Activated CD8-positive, alpha-beta memory T cell treated with anti-CD3 and anti-CD28 coated beads, Interleukin-2, amount 50 U/mL, for 4 hours (primary cell): ENCODE results near the gene SH3RF3.

Experiments used
- DNase-seq: peaks from one replicate; pipeline ENCODE4 v3.0.0-alpha.2; 2020

The SH3RF3 gene

DNA sequence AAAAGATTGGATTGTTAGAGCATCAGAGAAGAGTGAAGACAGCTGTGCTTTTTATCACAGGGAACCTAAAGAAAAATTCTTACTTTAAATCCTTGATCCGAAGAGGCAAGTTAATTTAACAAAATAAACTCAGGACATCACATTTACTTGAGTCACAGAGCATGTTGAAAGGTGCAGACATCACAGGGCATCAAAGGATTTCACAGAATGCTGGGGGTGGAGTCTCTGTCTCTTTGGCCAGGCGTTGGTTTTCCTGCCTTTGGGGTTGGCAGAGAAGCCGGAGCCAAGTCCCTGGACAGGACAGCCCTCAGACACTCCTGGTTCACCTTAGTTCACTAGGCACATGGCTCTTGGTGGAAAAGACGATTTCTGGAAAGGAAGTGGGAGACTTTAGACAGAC lies 56.3 kb downstream of the SH3RF3 start:
- DNase-seq, result no peak

DNA sequence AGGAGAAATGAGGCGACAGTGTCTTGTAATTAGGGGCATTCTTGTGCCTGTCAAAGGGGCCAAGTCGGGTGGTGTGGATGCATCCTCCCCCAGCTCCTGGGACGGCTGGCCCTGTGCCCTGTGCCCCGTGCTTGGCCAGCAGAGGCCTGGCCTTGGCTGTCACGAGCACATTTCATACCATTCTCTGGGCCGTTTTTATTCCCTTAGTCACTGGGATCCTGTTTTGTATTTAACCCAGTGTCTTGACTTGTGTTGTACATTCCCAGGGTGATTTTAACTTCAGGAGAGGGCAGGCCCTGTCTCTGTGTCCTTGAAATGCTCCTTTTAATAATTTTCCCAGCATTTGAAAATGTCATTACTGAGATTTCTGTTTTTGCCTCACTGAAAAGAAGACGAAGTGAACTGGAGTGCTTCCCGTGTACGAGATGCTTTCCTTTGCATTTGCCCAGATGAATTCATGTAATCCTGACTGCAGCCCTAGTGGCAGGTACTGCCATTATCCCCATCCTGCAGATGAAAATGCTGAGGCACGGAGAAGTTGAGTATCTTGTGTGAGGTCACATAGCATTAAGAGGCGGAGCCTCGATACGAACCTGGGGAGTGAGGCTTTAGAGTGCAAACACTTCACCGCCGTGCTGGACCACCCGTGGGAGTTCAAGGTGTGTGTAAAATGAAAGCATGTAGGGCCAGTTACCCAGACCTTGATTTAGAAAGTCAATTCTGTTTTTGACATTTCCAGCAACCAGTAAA lies 57.0 kb downstream of the SH3RF3 start:
- DNase-seq, result no peak

DNA sequence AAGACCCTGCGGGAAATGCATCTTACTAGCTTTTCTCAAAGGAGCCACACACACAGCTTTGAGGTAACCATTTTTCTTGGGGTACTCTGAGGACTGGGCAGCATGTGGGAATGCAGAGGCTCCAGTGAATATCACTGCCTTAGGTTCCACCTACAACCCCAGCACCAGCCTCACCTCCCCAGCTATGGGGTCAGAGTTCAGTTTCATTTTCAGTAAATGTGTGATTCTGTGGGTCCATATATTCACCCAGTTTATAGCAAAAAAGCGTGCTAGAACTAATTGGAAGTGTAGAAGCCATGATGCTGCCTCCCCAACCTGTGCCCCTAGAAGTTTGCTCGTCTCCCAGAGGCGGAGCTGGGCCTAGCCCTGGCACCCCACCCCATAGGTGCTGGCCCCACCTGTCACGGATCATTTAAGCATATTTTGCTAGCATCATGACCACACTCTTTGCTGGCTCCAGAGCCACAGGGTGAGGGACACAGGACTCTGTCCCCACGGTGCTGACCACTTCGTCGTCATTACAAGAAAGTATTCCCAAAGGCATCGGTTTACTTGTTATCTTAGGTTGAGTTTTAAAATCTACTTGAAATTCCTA lies 57.7 kb downstream of the SH3RF3 start:
- DNase-seq, result no peak

DNA sequence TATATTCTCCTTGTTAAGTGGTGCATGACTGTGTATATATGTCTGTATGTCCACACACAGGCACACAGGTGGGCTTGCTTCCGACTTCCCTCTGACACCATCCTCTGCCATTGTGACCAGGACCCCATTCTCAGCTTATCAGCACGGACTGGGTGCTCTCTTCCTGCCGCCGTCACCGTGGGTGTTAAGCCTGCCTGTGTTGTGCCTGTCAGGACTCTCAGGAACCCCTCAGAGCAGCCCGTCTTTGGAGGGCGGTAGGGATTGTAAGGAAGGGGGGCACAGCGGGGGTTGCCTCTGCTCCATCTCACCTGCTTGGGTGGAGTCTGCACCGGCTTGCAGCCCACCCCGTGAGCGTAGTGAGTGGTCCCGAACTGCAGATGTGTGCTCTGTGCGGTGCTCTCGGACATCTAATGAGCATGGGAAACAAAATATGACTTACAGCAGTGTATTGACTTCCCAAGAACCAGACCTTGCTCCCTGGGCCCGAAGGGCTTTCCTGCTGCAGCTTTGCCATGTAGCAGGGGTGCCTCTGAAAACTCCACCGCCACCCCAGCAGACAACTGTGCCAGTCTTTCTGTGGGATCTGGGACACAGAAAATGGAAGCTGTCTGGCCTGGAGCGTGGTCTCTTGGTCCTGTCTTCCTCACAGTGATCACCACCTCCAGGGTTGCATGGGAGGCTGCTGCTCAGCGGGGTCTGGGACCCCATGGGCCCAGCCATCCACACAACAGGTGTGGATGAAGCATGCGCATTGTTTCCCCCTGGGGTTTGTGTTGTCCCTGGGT lies 58.9 kb downstream of the SH3RF3 start:
- no peak for DNase-seq

DNA sequence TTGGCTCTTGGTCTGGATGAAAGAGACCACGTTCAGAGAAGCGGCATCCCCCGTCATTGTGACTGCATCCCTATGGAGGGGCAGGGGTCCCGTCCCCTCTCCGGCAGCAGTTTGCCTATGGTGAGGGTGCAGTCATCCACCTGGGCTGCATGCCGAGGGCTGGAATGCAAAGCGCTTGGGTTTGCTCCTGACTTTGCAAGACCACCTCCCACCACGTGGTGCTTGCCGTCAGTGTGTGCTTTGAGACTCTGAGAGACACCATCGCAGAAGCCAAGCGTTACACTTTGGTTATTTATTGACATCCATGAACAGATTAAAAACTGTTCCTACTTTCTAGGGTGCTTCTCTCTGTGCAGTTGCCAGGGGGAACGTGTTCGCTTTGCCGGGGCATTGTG lies 59.5 kb downstream of the SH3RF3 start:
- DNase-seq, result no peak

DNA sequence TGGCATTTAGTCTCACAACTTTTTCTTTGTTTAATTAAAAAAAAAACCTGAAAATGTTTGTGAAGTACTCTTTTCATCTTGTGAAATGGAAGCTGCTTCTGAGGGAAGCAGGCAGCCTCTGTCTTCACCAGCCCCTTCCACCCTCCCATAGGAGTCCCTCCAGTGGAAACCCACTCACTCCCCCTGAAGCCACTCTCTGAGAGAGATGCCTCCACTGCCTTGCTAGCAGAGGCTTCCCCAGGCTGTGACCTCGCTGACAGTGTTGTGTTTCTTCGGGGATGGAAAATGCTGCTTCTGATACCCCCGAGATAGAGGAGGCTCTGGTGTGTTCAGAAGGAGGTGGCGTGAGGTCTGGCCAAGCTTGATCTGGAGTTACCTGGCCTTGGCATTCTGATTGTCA lies 59.9 kb downstream of the SH3RF3 start:
- DNase-seq, result no peak

DNA sequence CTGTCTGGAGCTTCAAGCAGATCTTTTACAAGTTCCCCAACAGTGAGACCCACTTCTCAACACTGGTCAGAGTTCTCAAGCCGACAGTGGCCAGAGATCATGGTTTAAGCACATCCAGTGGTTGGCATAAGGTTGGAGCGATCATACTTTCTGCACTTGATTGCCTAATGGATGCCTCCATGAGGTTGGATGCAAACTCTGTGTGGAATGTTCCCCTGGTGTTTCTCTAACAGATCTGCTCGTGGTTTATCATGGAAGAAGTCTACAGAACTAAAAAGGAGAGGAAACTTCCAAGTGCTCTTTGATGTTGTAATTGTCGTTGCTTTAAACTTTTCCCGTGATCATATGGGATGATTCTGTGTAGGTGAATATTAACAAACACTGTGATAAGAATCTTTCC lies 60.7 kb downstream of the SH3RF3 start:
- no peak for DNase-seq

DNA sequence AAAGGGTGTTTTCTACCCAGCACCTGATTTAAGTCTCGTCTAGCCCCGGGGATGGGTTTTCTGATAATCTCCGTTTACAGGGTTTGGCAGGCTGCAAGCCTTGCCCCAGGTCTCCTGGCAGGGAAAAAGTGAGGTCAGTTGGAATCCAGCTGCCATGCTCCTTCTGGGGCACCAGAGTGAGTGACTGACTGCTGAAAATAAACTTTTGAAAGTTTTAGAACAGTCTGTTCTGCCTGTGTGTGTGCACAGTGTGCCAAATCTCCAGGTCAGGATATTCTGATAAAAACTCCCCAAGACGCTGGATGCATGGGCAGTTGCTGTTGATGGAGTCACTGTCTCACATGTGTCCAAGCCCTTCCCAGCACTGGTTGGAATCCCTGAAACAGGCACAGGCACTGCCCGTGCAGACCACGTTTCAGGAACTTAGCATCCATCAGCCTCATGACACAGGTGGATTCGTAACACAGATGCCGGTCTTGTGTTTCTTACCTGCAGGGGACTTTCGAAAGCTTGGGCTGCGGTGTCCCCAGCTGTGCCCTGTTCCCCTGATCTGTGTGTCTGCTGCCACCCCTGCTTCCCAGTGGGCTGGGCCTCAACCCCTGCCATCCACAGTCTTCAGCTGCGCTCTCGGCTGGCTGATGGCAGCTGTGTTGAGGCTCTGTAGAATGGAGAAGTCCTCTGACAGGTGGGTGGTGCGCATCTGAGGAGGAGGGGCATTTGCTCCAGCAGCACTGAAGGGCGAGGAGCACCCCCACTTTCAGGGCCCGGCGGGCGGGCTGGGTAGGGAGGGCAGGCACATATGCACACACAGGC lies 65.0 kb downstream of the SH3RF3 start:
- no peak for DNase-seq

DNA sequence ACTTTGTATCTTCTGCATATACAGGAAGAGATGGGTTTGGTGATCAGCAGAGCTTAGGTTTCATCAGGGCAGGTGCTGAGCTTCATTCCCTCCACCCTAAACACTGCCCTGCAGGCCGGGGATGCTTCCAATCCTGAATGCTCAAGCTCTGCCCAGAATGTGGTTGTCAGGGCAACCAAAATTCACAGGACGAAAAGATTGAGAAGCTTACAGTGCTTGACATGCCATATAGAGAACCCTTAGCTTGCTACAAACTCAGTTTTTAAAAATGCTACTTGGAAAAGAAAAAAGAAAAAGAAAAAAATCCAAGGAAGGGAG lies 65.6 kb downstream of the SH3RF3 start:
- DNase-seq, result no peak

DNA sequence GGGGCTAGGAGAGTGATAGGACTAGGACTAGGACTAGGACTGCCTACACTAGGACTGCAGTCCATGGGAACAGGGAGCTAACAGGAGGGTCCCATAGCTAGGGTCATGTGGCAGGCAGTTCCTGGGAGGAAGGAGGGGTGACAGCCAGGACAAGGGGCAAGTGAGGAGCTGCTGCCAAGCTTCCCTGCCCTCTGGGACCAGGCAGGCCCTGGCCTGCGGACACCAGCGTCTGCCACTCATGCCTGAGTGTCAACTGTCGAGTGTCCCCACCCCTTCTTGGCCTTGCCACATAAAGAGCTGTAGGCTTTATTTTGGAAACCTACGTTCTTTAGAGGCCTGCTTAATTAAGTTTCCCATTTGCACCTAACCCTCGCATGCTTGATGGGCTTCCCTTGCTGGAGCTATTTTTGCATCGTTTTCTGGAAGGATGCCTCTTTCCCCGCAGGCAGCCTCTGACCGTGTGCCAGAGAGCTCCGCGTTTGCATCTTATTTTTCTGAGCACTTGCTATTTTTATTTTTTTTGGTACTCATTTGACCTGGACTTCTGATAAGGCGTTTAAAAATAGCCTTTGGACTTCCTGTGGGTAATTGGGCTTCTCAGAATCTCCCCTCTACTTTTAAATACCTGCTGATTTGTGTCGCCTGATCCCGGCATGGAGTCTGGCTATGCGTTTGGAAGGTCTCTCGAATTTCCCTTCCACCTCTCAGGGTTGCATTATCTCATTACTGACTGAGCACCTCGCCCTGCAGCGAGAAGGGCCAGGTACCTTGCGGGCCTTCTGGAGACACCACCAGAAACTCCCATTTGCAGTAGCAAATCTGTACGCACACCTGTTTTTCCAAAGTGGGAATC lies 66.4 kb downstream of the SH3RF3 start:
- DNase-seq, result no peak

DNA sequence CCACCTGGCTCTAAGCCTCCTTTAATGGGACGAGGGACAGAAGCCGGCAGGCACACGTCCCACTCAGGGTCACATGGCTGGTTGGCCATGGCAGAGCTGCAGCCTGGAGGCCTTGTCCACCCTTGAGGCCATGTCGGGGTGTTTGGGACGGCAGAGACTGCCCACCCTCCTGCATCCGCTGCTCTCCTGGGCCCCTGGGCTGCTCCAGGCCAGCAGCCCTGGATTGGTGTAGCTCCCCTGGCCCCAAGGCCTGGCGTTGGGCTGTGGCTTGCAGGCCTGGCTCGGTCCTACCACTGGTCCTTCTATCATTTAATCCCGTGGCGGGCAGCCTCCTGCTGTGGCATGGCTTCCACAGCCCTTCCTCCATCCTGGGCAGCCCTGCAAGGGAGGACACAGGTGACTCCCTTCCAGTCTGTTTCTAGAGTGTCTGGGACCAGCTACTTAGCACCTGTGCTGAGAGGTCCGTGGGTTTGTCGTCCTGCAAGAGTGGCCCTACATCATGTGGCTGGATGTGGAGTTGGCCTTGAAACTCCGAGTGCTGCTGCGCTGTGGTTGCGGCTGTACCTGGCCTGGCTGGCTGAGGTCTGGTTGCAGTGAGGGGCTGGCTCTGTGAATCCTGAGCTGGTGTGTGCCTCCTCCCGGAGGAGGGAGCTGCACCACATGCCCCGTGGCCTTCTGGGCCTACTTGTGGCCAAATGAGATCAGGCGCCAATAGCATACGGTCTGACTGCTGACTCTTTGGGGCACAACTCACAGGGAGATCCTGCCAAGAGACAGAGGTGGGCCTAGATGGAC lies 67.3 kb downstream of the SH3RF3 start:
- DNase-seq, result no peak

DNA sequence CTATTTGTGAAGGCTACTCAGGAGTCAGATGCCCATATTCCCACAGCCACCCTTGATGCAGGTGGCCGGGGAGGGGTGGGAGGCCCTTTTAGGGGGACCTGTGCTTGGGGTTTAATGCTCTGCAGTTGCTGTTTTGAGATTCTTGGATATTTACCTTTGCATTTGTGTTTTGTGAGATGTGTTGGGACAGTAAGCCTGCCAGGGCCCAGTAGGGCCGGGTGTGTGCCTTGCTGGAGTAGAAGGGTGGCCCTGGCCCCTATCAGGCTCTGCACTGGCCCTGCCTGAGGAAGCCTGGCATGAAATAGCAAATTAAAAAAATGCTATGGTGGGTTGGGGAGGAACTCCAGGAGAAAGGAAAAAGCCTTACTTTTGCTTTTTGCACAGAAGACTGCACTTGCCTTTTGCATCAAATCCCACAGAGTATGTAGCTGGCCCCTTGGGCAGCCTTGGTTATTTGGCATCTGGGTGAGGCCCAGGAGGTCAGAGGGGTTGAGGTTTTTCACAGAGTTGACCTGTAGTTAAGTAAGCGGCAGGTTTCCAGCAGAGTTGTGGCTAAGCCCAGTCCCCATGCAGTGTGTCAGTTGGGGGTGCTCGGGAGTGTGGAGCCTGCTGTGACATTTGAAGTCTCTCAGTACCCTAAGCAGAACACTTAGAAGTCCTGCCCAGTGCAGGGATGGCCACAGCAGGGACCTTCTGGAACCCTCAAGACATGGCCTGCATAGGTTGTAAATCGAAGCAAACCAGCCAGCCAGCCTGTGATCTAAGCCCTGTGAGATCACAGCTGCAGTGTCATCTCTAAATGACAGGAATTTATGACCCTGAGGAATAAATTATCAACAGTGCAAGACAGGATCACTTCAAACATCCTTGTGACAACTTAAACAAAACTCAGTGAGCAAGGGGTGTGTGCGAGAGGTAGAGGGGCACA lies 68.8 kb downstream of the SH3RF3 start:
- no peak for DNase-seq

DNA sequence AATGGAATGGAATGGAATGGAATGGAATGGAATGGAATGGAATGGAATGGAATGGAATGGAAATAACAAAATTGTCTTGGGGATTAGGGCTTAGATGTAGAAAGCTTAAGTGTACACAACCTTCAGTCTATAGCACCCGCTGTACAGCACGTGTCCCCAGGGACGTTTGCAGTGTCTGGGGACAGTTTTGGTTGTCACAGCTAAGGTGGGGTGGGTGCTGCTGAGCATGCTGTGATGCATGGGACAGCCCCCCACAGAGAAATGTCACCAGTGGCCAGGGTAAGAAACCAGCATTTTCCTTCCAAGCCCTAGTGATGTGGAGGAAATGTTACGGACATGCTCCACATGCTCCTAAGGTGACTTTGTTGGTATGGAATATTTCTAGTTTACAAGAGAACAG lies 70.8 kb downstream of the SH3RF3 start:
- DNase-seq, result no peak

DNA sequence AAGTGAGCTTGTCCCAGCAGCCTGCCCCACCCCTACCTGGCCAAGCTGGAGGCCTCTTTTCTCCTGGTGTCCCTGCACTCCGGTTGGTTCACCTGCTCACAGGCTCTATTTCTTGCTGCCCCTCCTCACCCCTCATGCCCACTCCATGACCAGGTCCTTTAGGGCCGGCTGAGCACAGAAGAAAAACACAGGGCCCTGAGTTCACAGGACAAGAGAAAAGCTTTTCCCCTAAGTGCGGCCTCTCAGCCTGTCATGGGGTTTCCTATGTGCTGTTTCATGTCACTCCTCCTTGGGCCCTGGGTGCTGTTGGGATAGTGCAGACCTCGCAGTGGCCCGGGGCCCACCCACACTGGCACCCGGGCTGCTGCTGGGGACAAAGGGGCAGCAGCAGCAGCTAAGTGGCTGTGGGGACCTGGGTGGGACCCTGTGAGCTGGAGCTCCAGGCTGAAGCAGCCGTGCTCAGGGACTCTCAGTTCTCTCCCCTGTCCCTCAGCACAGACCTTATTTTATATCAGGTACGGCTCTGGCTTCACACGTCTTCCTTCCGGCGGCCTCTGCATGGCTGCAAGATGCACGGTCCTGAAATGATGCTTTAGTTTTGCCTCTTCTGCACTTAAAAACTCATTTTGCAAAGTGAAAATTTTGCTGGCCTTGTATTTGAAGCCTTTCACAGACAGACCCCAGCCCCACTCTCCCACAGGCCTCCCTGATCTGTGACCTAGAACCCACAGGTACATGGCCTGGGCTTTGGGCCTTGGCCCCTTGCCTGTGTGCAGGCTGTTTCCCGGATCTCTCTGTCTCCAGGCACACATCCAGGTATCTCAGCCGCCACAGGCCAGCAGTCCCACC lies 71.8 kb downstream of the SH3RF3 start:
- DNase-seq, result no peak

DNA sequence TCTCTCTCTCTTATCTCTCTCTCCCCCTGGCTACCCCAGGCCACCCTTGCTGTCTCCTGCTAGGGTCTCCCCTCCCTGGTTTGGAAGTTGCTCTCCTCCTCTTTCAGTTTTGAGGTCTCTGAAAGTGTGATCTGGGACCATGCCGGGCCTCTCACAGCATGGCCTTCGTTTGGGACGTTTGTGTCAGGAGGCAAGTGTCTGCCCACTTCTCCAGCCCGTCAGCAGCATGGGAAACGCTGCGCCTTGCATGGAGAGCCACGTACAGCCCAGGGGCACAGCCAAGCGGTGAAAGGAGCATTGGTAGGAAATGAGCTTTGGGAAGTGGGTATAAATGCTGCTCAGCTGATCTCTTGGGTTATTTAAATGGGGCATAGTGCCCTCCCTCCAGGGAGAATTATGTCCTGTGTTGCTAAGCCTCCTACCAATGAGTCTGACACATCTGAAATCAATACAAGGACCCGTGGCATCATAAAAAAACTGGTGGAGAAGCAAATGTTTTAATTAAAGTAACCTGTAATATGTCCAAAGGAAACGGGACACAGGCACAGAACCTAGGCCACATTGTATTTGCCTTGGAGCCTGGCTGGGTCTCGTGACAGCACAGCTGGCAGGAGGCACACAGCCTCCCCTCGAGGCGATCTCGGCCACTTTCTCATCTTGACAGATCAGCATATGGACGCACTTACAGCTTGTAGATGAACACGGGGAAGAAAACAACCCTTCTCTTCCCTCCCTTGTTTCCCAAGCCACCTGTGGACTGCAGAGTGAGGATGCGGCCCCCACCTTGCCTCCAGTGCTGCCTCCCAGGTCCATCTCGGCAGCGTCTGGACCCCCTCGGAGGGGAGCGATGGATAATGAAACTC lies 72.7 kb downstream of the SH3RF3 start:
- DNase-seq, result no peak

DNA sequence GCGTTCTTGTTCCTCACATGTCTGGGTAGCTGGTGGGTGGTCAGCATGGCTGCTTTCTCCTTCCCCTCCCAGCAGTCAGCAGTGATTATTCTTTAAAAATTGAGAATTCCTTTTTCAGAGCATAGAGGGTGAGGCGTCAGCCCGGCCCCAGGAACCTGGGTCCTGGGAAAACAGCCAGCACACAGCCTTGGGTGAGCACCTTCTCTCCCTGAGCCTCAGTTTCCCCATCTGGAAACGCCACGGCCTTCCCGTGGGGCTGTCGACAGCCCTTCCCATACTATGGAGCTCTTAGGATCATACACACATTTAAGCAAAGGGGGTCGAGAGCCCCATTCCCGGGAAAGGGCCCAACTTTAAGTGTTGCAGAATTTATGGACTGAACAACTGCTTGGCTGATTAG lies 73.5 kb downstream of the SH3RF3 start:
- no peak for DNase-seq

DNA sequence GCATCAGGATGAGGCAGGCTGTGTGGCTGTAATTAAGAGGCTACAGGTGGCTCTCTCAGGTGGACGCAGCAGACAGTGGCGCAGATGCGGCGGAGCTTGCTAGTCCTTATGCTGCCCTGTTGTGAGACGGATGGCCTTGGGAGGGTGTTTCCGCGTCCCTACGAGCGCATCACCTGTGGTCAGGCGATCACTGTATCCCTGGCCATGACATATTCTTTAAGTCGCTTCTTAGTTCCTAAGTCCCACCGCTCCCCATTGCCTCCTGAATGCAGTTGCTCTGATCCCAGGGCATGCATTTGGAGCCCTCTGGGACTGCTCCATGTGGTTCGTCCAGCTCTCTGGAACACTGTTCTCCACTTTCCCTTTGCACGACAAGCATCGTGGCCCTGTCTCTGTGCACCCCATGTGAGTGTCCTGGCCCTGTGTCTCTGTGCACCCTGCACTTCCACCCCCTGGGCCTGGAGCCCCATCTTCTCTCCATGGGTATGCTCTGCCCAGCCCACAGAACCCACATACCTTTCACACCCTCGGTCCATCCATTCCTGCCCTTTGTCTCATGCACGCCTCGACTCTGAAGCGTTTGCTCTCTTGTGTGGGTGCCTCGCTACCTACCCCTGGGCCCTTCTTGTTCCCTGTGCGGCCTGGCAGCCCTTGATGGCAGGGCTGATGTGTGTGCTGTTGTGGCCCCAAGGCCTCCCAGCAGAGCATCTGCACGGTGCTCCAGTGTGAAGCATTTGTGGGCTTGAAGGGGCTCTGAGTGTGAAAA lies 74.4 kb downstream of the SH3RF3 start:
- no peak for DNase-seq

DNA sequence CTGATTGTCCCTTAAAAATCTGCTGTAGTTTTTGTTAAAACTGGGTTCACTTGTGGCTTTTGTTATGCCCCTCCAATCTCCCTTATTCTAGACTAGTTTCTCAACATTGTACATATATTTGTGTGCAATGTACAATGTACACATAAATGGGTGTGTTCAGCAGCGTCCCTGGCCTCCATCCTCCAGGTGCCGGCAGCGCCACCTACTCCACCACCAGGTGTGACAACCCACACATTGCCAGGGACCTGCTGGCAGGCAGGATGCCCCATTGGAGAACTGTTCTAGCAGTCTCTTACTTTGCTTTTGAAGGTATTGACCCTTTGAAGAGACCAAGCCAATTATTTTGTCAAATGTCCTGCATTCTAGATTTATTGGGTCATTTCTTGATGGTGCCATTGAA lies 75.4 kb downstream of the SH3RF3 start:
- no peak for DNase-seq
